Epidermal melanocyte (primary cell): ENCODE data around the gene TMEM187.

Experiments
- DNase-seq: peaks from one replicate; pipeline ENCODE4 v3.0.0; 2011; ENCODE audit warnings: low spot score; ENCODE audit not compliant: insufficient read length

Gene TMEM187

GRCh38 chrX:153972368-153973126, at the start of gene TMEM187:
Gene TMEM187 (plus strand): TSS chrX:153972754. CDS start chrX:153982063, 9,309 bp downstream.
- DNase-seq, result peak; percentile 83

GRCh38 chrX:153922932-153923857, 49.4 kb upstream of the TMEM187 start:
- DNase-seq, result peak; percentile 34

- DNase-seq, result peak; percentile 28
Observed at GRCh38 chrX:153924149-153924861, 48.2 kb upstream of the TMEM187 start.

GRCh38 chrX:153925387-153925738, 47.2 kb upstream of the TMEM187 start:
- no peak for DNase-seq

- DNase-seq, result no peak
Observed at GRCh38 chrX:153925739-153926551, 46.6 kb upstream of the TMEM187 start, which contains the start of gene ARHGAP4. Gene ARHGAP4 (minus strand): TSS chrX:153926264. CDS start chrX:153926202, 62 bp downstream.

GRCh38 chrX:153926552-153926857, 46.0 kb upstream of the TMEM187 start:
- DNase-seq, result no peak

GRCh38 chrX:153926858-153927671, 45.5 kb upstream of the TMEM187 start:
- no peak for DNase-seq

- no peak for DNase-seq
Observed at GRCh38 chrX:153927672-153927921, 45.0 kb upstream of the TMEM187 start.

GRCh38 chrX:153927922-153928760, 44.4 kb upstream of the TMEM187 start:
- DNase-seq, result peak; percentile 96

GRCh38 chrX:153928846-153929245, 43.7 kb upstream of the TMEM187 start:
- no peak for DNase-seq

GRCh38 chrX:153929576-153929975, 43.0 kb upstream of the TMEM187 start:
- DNase-seq, result no peak

GRCh38 chrX:153930011-153930910, 42.3 kb upstream of the TMEM187 start:
- DNase-seq, result no peak

- DNase-seq, result no peak
Observed at GRCh38 chrX:153931151-153931550, 41.4 kb upstream of the TMEM187 start.

GRCh38 chrX:153931748-153932147, 40.8 kb upstream of the TMEM187 start:
- no peak for DNase-seq

GRCh38 chrX:153932220-153932915, 40.2 kb upstream of the TMEM187 start:
- DNase-seq, result no peak

GRCh38 chrX:153933748-153934147, 38.8 kb upstream of the TMEM187 start:
- no peak for DNase-seq

- DNase-seq, result no peak
Observed at GRCh38 chrX:153934148-153934761, 38.3 kb upstream of the TMEM187 start.
